Neuronal stem cell (in vitro differentiated cells): ENCODE results near the gene GMDS.

Experiments
- DNase-seq: peaks from one replicate; pipeline ENCODE4 v3.0.0-alpha.2; 2013; ENCODE audit warnings: low spot score
- H2AFZ ChIP-seq: one replicate; pipeline ENCODE4 v1.6.1; 2013; ENCODE audit warnings: mild to moderate bottlenecking, low read length, inconsistent platforms
- H2AK5ac ChIP-seq: 2 replicates; pipeline ENCODE4 v1.6.1; 2013; ENCODE audit warnings: low read depth, mild to moderate bottlenecking, inconsistent platforms, low read length, moderate library complexity, mixed read lengths
- H2BK120ac ChIP-seq: 2 replicates; pipeline ENCODE4 v1.6.1; 2013; ENCODE audit warnings: low read depth, mild to moderate bottlenecking, inconsistent platforms, low read length, moderate library complexity, mixed read lengths
- H2BK12ac ChIP-seq: one replicate; pipeline ENCODE4 v1.6.1; 2013; ENCODE audit warnings: low read length, inconsistent platforms
- H2BK15ac ChIP-seq: 2 replicates; pipeline ENCODE4 v1.6.1; 2013; ENCODE audit warnings: mild to moderate bottlenecking, low read length, inconsistent platforms, mixed read lengths
- H2BK5ac ChIP-seq: one replicate; pipeline ENCODE4 v1.6.1; 2013; ENCODE audit warnings: inconsistent platforms, mild to moderate bottlenecking, low read length, moderate library complexity
- H3K14ac ChIP-seq: one replicate; pipeline ENCODE4 v1.6.1; 2013; ENCODE audit warnings: low read length, inconsistent platforms
- H3K18ac ChIP-seq: 2 replicates; pipeline ENCODE4 v1.6.1; 2013; ENCODE audit warnings: low read length, inconsistent platforms
- H3K23ac ChIP-seq: 2 replicates; pipeline ENCODE4 v1.6.1; 2013; ENCODE audit warnings: low read depth, mild to moderate bottlenecking, mixed read lengths, low read length, inconsistent platforms; ENCODE audit not compliant: poor library complexity
- H3K27ac ChIP-seq: replicated peaks from 3 replicates; pipeline ENCODE4 v1.5.1; 2013; ENCODE audit warnings: low read length, inconsistent platforms
- H3K27me3 ChIP-seq, 3 experiments: 2 replicates each; pipeline ENCODE4 v1.6.1; 2013; ENCODE audit warnings: low read length in 3 of 3, mild to moderate bottlenecking in 2 of 3, inconsistent platforms in 1 of 3, low read depth in 1 of 3, mixed read lengths in 1 of 3, moderate library complexity in 1 of 3; ENCODE audit not compliant: control insufficient read depth in 3 of 3, insufficient read depth in 3 of 3
- H3K36me3 ChIP-seq, 2 donors: replicated peaks in 1 of 2; 2 replicates each; pipeline ENCODE4 v1.6.1; 2013; ENCODE audit warnings: low read length in 2 of 2; ENCODE audit not compliant: control insufficient read depth in 2 of 2, insufficient read depth in 2 of 2
- H3K4ac ChIP-seq: 2 replicates; pipeline ENCODE4 v1.6.1; 2013; ENCODE audit warnings: inconsistent platforms, mild to moderate bottlenecking, low read length, moderate library complexity
- H3K4me1 ChIP-seq, 2 donors: 1 replicate in 1 of 2; 2 replicates in 1 of 2; pipeline ENCODE4 v1.6.1; 2013; ENCODE audit warnings: low read length in 2 of 2, low read depth in 1 of 2; ENCODE audit not compliant: control insufficient read depth in 2 of 2, insufficient read depth in 1 of 2
- H3K4me2 ChIP-seq: one replicate; pipeline ENCODE4 v1.6.1; 2013; ENCODE audit warnings: mild to moderate bottlenecking, low read length, inconsistent platforms; ENCODE audit not compliant: insufficient read depth, poor library complexity, severe bottlenecking
- H3K4me3 ChIP-seq, 2 donors: 2 replicates each; pipeline ENCODE4 v1.5.1; 2013; ENCODE audit warnings: low read length in 2 of 2, mild to moderate bottlenecking in 2 of 2, inconsistent platforms in 1 of 2, moderate library complexity in 1 of 2
- H3K79me1 ChIP-seq: one replicate; pipeline ENCODE4 v1.6.1; 2013; ENCODE audit warnings: low read depth, mild to moderate bottlenecking, inconsistent platforms, low read length, moderate library complexity
- H3K9ac ChIP-seq: one replicate; pipeline ENCODE4 v1.6.1; 2013; ENCODE audit warnings: mild to moderate bottlenecking, low read depth, low read length, inconsistent platforms; ENCODE audit not compliant: poor library complexity
- H3K9me3 ChIP-seq, 2 donors: replicated peaks in 1 of 2; 2 replicates each; pipeline versions ENCODE3 to v1.6.1; 2013; ENCODE audit warnings: low read length in 2 of 2, mild to moderate bottlenecking in 2 of 2, inconsistent platforms in 1 of 2, low read depth in 1 of 2, mixed read lengths in 1 of 2, moderate library complexity in 1 of 2; ENCODE audit not compliant: control insufficient read depth in 2 of 2, insufficient read depth in 1 of 2
- H4K8ac ChIP-seq: one replicate; pipeline ENCODE4 v1.6.1; 2013; ENCODE audit warnings: low read depth, mild to moderate bottlenecking, inconsistent platforms, low read length, moderate library complexity
- H4K91ac ChIP-seq: one replicate; pipeline ENCODE4 v1.6.1; 2013; ENCODE audit warnings: low read length, low read depth, mild to moderate bottlenecking, inconsistent platforms; ENCODE audit not compliant: poor library complexity
- WGBS, 2 donors: extraction: QIAGEN DNeasy Blood & Tissue Kit; methylation state at CpG; one replicate each; pipeline ENCODE4 v1.1.7; 2013; ENCODE audit warnings: missing lambda C conversion rate in 2 of 2, mixed read lengths in 1 of 2; ENCODE audit not compliant: insufficient read length in 2 of 2, insufficient replicate concordance in 1 of 2; ENCODE audit errors: extremely low coverage in 2 of 2; 5-methylcytosine and 5-hydroxymethylcytosine counted together

Gene GMDS

GRCh38 chr6:1622851-1623768, 622.3 kb downstream of the GMDS start:
- no CpG with 5 or more reads among the region's 8 CpGs for WGBS, 2 donors
- peaks cover 0 to 9% of the 10 kb centered on the region in 2 donors for H3K9me3 ChIP-seq
- H3K18ac ChIP-seq = no peak overlapping the region
- H3K9ac ChIP-seq = no peak overlapping the region
- H2BK15ac ChIP-seq = no peak overlapping the region
- no peak overlapping the region for H2AFZ ChIP-seq
- H2BK12ac ChIP-seq = no peak overlapping the region
- DNase-seq = no peak
- H4K91ac ChIP-seq = no peak overlapping the region
- H3K27ac ChIP-seq = no peak overlapping the region
- H3K14ac ChIP-seq = no peak overlapping the region
- H3K36me3 ChIP-seq = no peaks in the 10 kb centered on the region
- H2BK120ac ChIP-seq = no peak overlapping the region
- no peak overlapping the region for H4K8ac ChIP-seq
- no peaks in the 10 kb centered on the region for H3K79me1 ChIP-seq
- H3K27me3 ChIP-seq = peaks cover 63 to 100% (median 95%) of the 10 kb centered on the region in 3 experiments
- H3K4me3 ChIP-seq = no peak overlapping the region
- H3K23ac ChIP-seq = no peak overlapping the region
- no peak overlapping the region for H3K4ac ChIP-seq
- no peak overlapping the region for H2BK5ac ChIP-seq
- H3K4me1 ChIP-seq = peaks cover 2% of the 10 kb centered on the region in 2 donors
- no peak overlapping the region for H2AK5ac ChIP-seq
- H3K4me2 ChIP-seq = no peak overlapping the region

DNA sequence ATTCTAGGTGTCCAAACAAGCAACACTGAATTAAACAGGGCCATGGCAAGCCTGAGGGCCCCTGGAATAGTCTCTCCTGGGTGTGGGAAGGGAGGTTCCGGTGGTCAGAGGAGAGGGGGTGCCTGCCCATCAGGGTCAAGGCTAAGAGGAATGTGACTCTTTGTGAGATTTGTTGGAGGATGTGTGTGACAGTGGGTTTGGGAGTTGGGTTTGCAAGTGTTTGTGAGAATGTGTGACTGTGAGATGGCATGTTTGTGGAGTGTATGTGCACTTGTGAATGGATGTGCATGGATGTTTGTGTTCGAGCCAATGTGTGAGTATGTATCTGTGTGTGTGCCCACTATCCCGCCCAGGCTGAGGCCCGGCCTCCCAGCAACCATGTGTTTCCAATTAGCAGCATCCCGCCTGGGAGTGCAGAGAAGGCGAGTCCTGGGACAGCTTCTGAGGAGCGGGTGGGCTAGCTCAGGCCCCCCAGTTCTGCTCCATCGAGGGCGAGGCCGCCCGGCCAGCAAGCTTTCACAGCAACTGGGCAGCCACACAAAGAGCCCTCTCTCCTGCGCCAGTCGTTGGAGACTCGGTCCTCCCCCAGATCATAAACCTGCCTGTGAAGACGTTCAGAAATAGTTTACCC, 623.1 kb downstream of the GMDS start:
- Histone ChIP-seq H3K4me1 (peaks cover 2% of the 10 kb centered on the region in 2 donors), H3K9me3 (peaks cover 0 to 9% of the 10 kb centered on the region in 2 donors), H3K27ac (no peak overlapping the region), H3K4me2 (no peak overlapping the region), H3K14ac (no peak overlapping the region), H3K18ac (no peak overlapping the region), H2BK5ac (no peak overlapping the region), H2AFZ (no peak overlapping the region), H3K9ac (peak overlapping the region; percentile 65), H3K23ac (peak overlapping the region; percentile 29), H3K4ac (no peak overlapping the region), H2AK5ac (no peak overlapping the region), H3K79me1 (no peaks in the 10 kb centered on the region), H2BK120ac (no peak overlapping the region), H2BK12ac (no peak overlapping the region), H3K36me3 (no peaks in the 10 kb centered on the region), H4K91ac (no peak overlapping the region), H4K8ac (no peak overlapping the region), H3K4me3 (no peak overlapping the region), H2BK15ac (no peak overlapping the region), H3K27me3 (peaks cover 68 to 100% (median 98%) of the 10 kb centered on the region in 3 experiments)
- no CpG with 5 or more reads among the region's 15 CpGs for WGBS, 2 donors
- DNase-seq = no peak

- H3K4me2 ChIP-seq = no peak overlapping the region
- no peaks in the 10 kb centered on the region for H3K36me3 ChIP-seq
- H2AK5ac ChIP-seq = no peak overlapping the region
- no peak overlapping the region for H2BK15ac ChIP-seq
- peak overlapping the region; percentile 2 for H2BK120ac ChIP-seq
- H3K27me3 ChIP-seq = peaks cover 70 to 100% (median 99%) of the 10 kb centered on the region in 3 experiments
- H3K9ac ChIP-seq = no peak overlapping the region
- WGBS, 2 donors = no CpG with 5 or more reads among the region's 30 CpGs
- no peak overlapping the region for H3K4ac ChIP-seq
- H2BK5ac ChIP-seq = no peak overlapping the region
- peak overlapping the region; percentile 95 for H2AFZ ChIP-seq
- H3K23ac ChIP-seq = peak overlapping the region; percentile 83
- no peak overlapping the region for H3K4me3 ChIP-seq
- no peak for DNase-seq
- peak overlapping the region; percentile 54 for H3K18ac ChIP-seq
- H3K14ac ChIP-seq = no peak overlapping the region
- H3K27ac ChIP-seq = no peak overlapping the region
- no peak overlapping the region for H2BK12ac ChIP-seq
- H4K8ac ChIP-seq = no peak overlapping the region
- peaks cover 2% of the 10 kb centered on the region in 2 donors for H3K4me1 ChIP-seq
- peaks cover 0 to 9% of the 10 kb centered on the region in 2 donors for H3K9me3 ChIP-seq
- no peaks in the 10 kb centered on the region for H3K79me1 ChIP-seq
- H4K91ac ChIP-seq = no peak overlapping the region
These were observed 624.2 kb downstream of the GMDS start for GRCh38 chr6:1621070-1621701.
